Activated T-cell treated with anti-CD3 and anti-CD28 coated beads, Interleukin-2, amount 50 U/mL, for 1 hour (primary cell): Measurements from ENCODE around the gene PDE6H.

Experiments
- DNase-seq: peaks from one replicate; pipeline ENCODE4 v3.0.0-alpha.2; 2020

Gene PDE6H

GRCh38 chr12:15005064-15005463 is 32.2 kb downstream of the PDE6H start:
- no peak for DNase-seq

- DNase-seq = no peak
Observed at GRCh38 chr12:15007551-15007950, 34.7 kb downstream of the PDE6H start.

DNA sequence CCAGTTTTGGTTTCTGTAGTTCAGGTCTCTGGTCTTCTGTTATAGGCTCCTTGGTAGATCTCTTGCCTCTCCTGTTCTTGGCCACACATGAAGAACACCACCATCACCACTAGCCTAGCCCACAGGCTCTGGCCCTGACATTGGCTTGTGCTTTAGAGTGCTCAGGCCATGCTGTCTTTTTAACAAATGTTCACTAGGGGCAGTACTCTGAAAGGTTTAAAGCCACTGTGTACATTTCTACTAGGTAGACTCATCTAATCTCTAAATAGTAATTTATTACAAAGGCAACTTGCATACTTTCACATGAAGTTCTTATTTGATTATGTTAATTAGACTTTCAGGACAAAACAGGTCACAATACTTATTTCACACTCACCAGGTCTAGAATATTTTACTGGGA is 38.3 kb downstream of the PDE6H start:
- no peak for DNase-seq

- no peak for DNase-seq
Observed at GRCh38 chr12:15013634-15014179, 40.9 kb downstream of the PDE6H start.

GRCh38 chr12:15014708-15015107 is 41.9 kb downstream of the PDE6H start:
- DNase-seq = no peak

GRCh38 chr12:15015121-15015520 is 42.3 kb downstream of the PDE6H start:
- DNase-seq = no peak

GRCh38 chr12:15020156-15020555 is 47.3 kb downstream of the PDE6H start:
- no peak for DNase-seq
